HepG2 (cell line): ENCODE measurements around the gene RSL1D1. TPM values are rescaled to one million over a fixed set of nuclear protein-coding genes. Genes with fewer than 3 reads are reported as not detected.

Experiments used
- ATAC-seq: fragments of 200-7000 bp; cut with Tn5 transposase; 3 replicates; pipeline ENCODE4 v1.9.1; 2020; ENCODE audit warnings: mild to moderate bottlenecking, moderate library complexity
- BruUV-seq: library from RNA; stranded (reverse); fragments of 400-500 nt; replicated peaks from 2 replicates; lab custom pipeline; 2021; lab: Mats Ljungman, UMichigan
- CTCF ChIA-PET: fragments of 300-600 bp; formaldehyde crosslinking; extraction: SDS; loops from one replicate; lab custom pipeline; 2021; ENCODE audit warnings: low total read pairs, inconsistent platforms, low intra/inter-chr PET ratio; lab: Yijun Ruan, JAX
- POLR2A ChIA-PET: fragments of 350-600 bp; sonication (Branson Sonifier 250); formaldehyde crosslinking; loops from one replicate; lab custom pipeline; 2020; ENCODE audit warnings: antibody characterized with exemption, inconsistent platforms; lab: Yijun Ruan, JAX
- DNase-seq: peaks from one replicate; pipeline ENCODE4 v3.0.0-alpha.2; 2015; ENCODE audit warnings: low spot score
- FAIRE-seq: peaks from 3 replicates; lab custom pipeline; 2011; peaks lifted over from hg19 to GRCh38; lab: Jason Lieb, UNC
- H2AFZ ChIP-seq: one replicate; pipeline ENCODE4 v1.6.1; 2011; ENCODE audit warnings: low read length, inconsistent platforms
- H3K27ac ChIP-seq: fragments of 300-600 bp; 3 replicates; pipeline ENCODE4 v1.8.0; 2011; ENCODE audit warnings: mixed run types, mild to moderate bottlenecking, mixed read lengths, low read length, inconsistent platforms; ENCODE audit not compliant: insufficient read depth; ENCODE audit errors: extremely low read length
- H3K27me3 ChIP-seq, 2 experiments: fragments of 200-600 bp in 1 of 2; 2 replicates in 1 of 2; 3 replicates in 1 of 2; pipeline versions ENCODE4 v1.6.0 to v1.8.0; 2011; ENCODE audit warnings: low read length in 2 of 2, mild to moderate bottlenecking in 2 of 2, moderate library complexity in 2 of 2, inconsistent platforms in 1 of 2; ENCODE audit not compliant: insufficient read depth in 2 of 2, control insufficient read depth in 1 of 2
- H3K36me3 ChIP-seq, 2 experiments: fragments of 200-600 bp in 1 of 2; replicated peaks in 1 of 2; 2 replicates in 1 of 2; 3 replicates in 1 of 2; pipeline versions ENCODE4 v1.5.1 to v1.8.0; 2011; ENCODE audit warnings: low read length in 2 of 2, inconsistent platforms in 1 of 2; ENCODE audit not compliant: insufficient read depth in 2 of 2, control insufficient read depth in 1 of 2
- H3K4me1 ChIP-seq: 2 replicates; pipeline ENCODE4 v1.5.1; 2012; ENCODE audit warnings: low read length, inconsistent platforms; ENCODE audit not compliant: insufficient read depth
- H3K4me2 ChIP-seq: 2 replicates; pipeline ENCODE4 v1.6.0; 2011; ENCODE audit warnings: low read depth, low read length, inconsistent platforms
- H3K4me3 ChIP-seq, 3 experiments: fragments of 200-600 bp in 1 of 3; sonication (generic), shearing (Covaris generic) in 1 of 3; replicated peaks in 1 of 3; 2 replicates each; pipeline ENCODE4 v1.5.1; 2011 to 2016; ENCODE audit warnings: low read length in 3 of 3, inconsistent platforms in 2 of 3, low read depth in 2 of 3, mild to moderate bottlenecking in 2 of 3, control low read depth in 1 of 3, mixed read lengths in 1 of 3; ENCODE audit not compliant: insufficient read depth in 1 of 3
- H3K79me2 ChIP-seq: one replicate; pipeline ENCODE4 v1.6.1; 2011; ENCODE audit warnings: low read length, inconsistent platforms; ENCODE audit not compliant: insufficient read depth
- H3K9ac ChIP-seq: 2 replicates; pipeline ENCODE4 v1.6.0; 2011; ENCODE audit warnings: mild to moderate bottlenecking, low read depth, low read length, inconsistent platforms; ENCODE audit not compliant: insufficient read depth
- H3K9me3 ChIP-seq: 2 replicates; pipeline ENCODE4 v1.5.1; 2012; ENCODE audit warnings: mild to moderate bottlenecking, low read length
- H4K20me1 ChIP-seq: 2 replicates; pipeline ENCODE4 v1.6.0; 2011; ENCODE audit warnings: inconsistent platforms, mild to moderate bottlenecking, low read length, moderate library complexity; ENCODE audit not compliant: insufficient read depth
- KLF16 ChIP-seq, 2 experiments: sonication (generic) in 1 of 2; formaldehyde crosslinking in 1 of 2; IDR thresholded peaks; 2 replicates each; pipeline versions ENCODE4 v1.6.1 to v1.8.0; 2016 to 2023; ENCODE audit warnings: missing genetic modification reagents in 2 of 2, missing compliant biosample characterization in 1 of 2
- MXI1 ChIP-seq: IDR thresholded peaks from 3 replicates; pipeline ENCODE4 v1.6.1; 2012; ENCODE audit warnings: low read depth, low read length, inconsistent platforms, borderline replicate concordance
- NCOA1 ChIP-seq: sonication (generic); formaldehyde crosslinking; IDR thresholded peaks from 2 replicates; pipeline ENCODE4 v1.9.0; 2021; ENCODE audit warnings: missing genetic modification reagents
- NFYC ChIP-seq: IDR thresholded peaks from 2 replicates; pipeline ENCODE4 v1.6.1; 2016; ENCODE audit warnings: missing genetic modification reagents, missing compliant biosample characterization
- NPAS2 ChIP-seq: sonication (generic); formaldehyde crosslinking; IDR thresholded peaks from 2 replicates; pipeline ENCODE4 v1.8.0; 2022; ENCODE audit warnings: mild to moderate bottlenecking, missing genetic modification reagents, borderline replicate concordance
- NR2F6 ChIP-seq, 2 experiments: IDR thresholded peaks; 2 replicates each; pipeline ENCODE4 v1.6.1; 2016; ENCODE audit warnings: antibody characterized with exemption in 1 of 2, mild to moderate bottlenecking in 1 of 2
- RAD21 ChIP-seq: fragments of 450-650 bp; formaldehyde crosslinking; IDR thresholded peaks from 2 replicates; pipeline ENCODE4 v1.5.0; 2020; ENCODE audit warnings: mild to moderate bottlenecking
- TBP ChIP-seq: sonication (generic); formaldehyde crosslinking; IDR thresholded peaks from 2 replicates; pipeline ENCODE4 v1.5.0; 2020; ENCODE audit warnings: missing genetic modification reagents
- WIZ ChIP-seq: sonication (generic); formaldehyde crosslinking; IDR thresholded peaks from 2 replicates; pipeline ENCODE4 v1.5.1; 2020; ENCODE audit warnings: mild to moderate bottlenecking, missing genetic modification reagents
- ZBTB1 ChIP-seq: sonication (generic); formaldehyde crosslinking; IDR thresholded peaks from 2 replicates; pipeline ENCODE4 v1.4.0; 2020; ENCODE audit warnings: missing genetic modification reagents, borderline replicate concordance
- ZBTB8A ChIP-seq: sonication (generic); formaldehyde crosslinking; IDR thresholded peaks from 2 replicates; pipeline ENCODE4 v1.4.0; 2020; ENCODE audit warnings: mild to moderate bottlenecking, low read depth, missing genetic modification reagents, borderline replicate concordance
- ZNF33B ChIP-seq: sonication (generic); formaldehyde crosslinking; IDR thresholded peaks from 2 replicates; pipeline ENCODE4 v1.5.1; 2020; ENCODE audit warnings: mild to moderate bottlenecking, missing genetic modification reagents
- ZNF350 ChIP-seq: sonication (generic); formaldehyde crosslinking; IDR thresholded peaks from 2 replicates; pipeline ENCODE4 v1.4.0; 2020; ENCODE audit warnings: mild to moderate bottlenecking, low read depth, missing genetic modification reagents, borderline replicate concordance
- ZNF780A ChIP-seq: sonication (generic); formaldehyde crosslinking; IDR thresholded peaks from 2 replicates; pipeline ENCODE4 v1.8.0; 2022; ENCODE audit warnings: mild to moderate bottlenecking, missing genetic modification reagents, moderate library complexity
- WGBS: methylation state at CpG from one replicate; pipeline ENCODE4 v1.1.6; 2017; ENCODE audit warnings: low lambda C conversion rate; 5-methylcytosine and 5-hydroxymethylcytosine counted together
- in situ Hi-C: cut with HindIII; loops from 2 replicates; pipeline ENCODE4 v1.10.0; 2017; ENCODE audit warnings: low pct_unique_long_range_greater_than_20kb; ENCODE audit not compliant: extremely low pct_ligation_motif_present
- intact Hi-C: fragments of 100-400 bp; cut with micrococcal nuclease; formaldehyde crosslinking; loops from one replicate; pipeline ENCODE4 v1.10.0; 2022; ENCODE audit not compliant: unreplicated experiment
- polyA plus RNA-seq, 8 experiments: library from polyadenylated mRNA; depleted of rRNA in 3 of 8; stranded (reverse) in 7 of 8; unstranded in 1 of 8; fragments of >200 nt; fragmentation: Illumina TruSeq in 4 of 8; extraction: Trizol in 4 of 8; gene quantifications; 2 replicates each; pipeline versions ENCODE4 v1.2.1 to v1.2.3, GENCODE V29; 2011 to 2016; ENCODE audit warnings: low read depth in 4 of 8, missing spikeins in 1 of 8, mixed read lengths in 1 of 8; ENCODE audit not compliant: insufficient read depth in 1 of 8
- total RNA-seq, 5 experiments: library from RNA; depleted of rRNA; stranded (reverse); fragments of >200 nt; fragmentation: Illumina TruSeq; extraction: Trizol; gene quantifications; 2 replicates each; pipeline ENCODE4 v1.2.3, GENCODE V29; 2016; ENCODE audit warnings: low read depth in 1 of 5
- TF ChIP-seq, protein P1 (sequence below): sonication (generic); formaldehyde crosslinking; IDR thresholded peaks from 2 replicates; pipeline ENCODE4 v1.4.0; 2020; ENCODE audit warnings: low read depth, mild to moderate bottlenecking, missing genetic modification reagents
- TF ChIP-seq, protein P2 (sequence below): sonication (generic); formaldehyde crosslinking; IDR thresholded peaks from 2 replicates; pipeline ENCODE4 v1.8.1; 2023; ENCODE audit warnings: missing genetic modification reagents, inconsistent platforms, borderline replicate concordance
- TF ChIP-seq, protein P3 (sequence below): sonication (generic); formaldehyde crosslinking; IDR thresholded peaks from 2 replicates; pipeline ENCODE4 v1.5.1; 2020; ENCODE audit warnings: mild to moderate bottlenecking, moderate library complexity, missing genetic modification reagents
- TF ChIP-seq, protein P4 (sequence below): sonication (generic); formaldehyde crosslinking; IDR thresholded peaks from 2 replicates; pipeline ENCODE4 v1.4.0; 2020; ENCODE audit warnings: low read depth, mild to moderate bottlenecking, missing genetic modification reagents

RSL1D1 gene
- total and polyA plus RNA-seq, 2 of the 13 experiments (the other 11 are each of a cell fraction or from before 2014, with no cell fraction given) = 187 to 343 TPM

DNA sequence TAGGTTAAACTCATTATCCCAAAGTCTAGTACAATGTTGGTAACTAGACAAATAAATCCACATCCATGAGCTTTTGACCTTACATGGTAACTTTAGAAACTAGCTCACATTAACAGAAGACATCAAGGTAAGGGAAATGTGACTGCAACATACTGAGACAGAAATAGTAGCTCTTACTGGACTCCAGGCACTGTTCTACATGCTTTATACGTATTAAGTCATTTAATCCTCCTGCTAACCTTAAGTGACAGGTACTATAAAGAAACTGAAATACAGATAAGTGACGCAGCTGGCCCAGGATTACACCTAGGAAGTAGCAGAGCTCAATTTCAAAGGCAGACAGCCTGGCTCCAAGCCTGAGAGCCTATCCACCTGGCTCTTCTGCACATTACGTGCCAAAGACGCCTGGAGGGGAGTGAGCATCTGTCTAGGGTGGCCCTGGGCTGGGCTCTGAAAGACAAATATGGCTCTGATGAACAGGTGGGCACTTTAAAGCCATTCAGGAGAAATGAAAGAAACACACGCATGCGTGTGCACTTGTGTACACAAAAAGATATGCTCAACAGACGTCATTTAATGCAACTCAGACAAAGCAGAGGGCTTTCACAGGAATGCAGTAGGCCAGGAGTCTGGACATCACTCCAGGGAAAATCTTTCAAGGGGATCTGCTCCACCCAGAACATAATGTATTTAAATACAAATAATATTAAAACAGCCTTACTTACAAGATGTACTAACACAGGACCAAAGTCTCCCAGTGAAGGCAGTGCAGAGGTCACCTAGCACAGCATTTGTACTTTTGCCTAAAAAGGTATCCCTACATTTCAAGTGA, 58.7 kb downstream of the RSL1D1 start:
- peaks cover 53% of the 10 kb centered on the region for H4K20me1 ChIP-seq
- H3K9ac ChIP-seq = peak overlapping the region; percentile 18; the same call in 1 of the 2 replicates
- no peak for ATAC-seq
- in situ Hi-C loops = no loop called here
- H3K27me3 ChIP-seq = no peaks in the 10 kb centered on the region; a peak in 1 of 5 replicates
- peaks cover 90% of the 10 kb centered on the region for H3K79me2 ChIP-seq
- CTCF ChIA-PET = no interaction called here
- peaks cover 85% of the 10 kb centered on the region for H3K4me1 ChIP-seq
- H2AFZ ChIP-seq = no peak overlapping the region
- H3K36me3 ChIP-seq = peaks cover 0 to 8% of the 10 kb centered on the region in 2 experiments; a peak in 3 of 5 replicates
- no TSS peak for BruUV-seq
- peak overlapping the region; percentile 52 for H3K27ac ChIP-seq
- 31% methylated on average over 7 of the region's 7 CpGs for WGBS
- POLR2A ChIA-PET = interaction anchor here (0.5 to 5.5 kb wide), 7 partner anchors 18 to 77 kb away, joined by 4 to 85 read pairs (median 9); partner anchors contain the start of gene TXNDC11
- DNase-seq = peak; percentile 70
- H3K4me3 ChIP-seq = peak overlapping the region in 1 of 3 experiments; percentile 6; a peak in 2 of 6 replicates
- peak overlapping the region; percentile 56 for H3K4me2 ChIP-seq
- intact Hi-C loops = loop anchor here (10.0 kb wide), 1 partner anchor 208 kb away; the partner anchor contains the start of gene LITAF
- no peak for FAIRE-seq
- H3K9me3 ChIP-seq = no peaks in the 10 kb centered on the region
- TF ChIP-seq, protein P1, sequence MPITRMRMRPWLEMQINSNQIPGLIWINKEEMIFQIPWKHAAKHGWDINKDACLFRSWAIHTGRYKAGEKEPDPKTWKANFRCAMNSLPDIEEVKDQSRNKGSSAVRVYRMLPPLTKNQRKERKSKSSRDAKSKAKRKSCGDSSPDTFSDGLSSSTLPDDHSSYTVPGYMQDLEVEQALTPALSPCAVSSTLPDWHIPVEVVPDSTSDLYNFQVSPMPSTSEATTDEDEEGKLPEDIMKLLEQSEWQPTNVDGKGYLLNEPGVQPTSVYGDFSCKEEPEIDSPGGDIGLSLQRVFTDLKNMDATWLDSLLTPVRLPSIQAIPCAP = no peak
- TF ChIP-seq NR2F6 (IDR thresholded peaks at IDR 0.05) = peak; percentile 44; the same call in 1 of the 2 replicates
- TF ChIP-seq NR2F6 (CRISPR knock-in tag; IDR thresholded peaks at IDR 0.05) = no peak; the same call in 1 of the 2 replicates
- TF ChIP-seq NFYC (CRISPR knock-in tag) = no peak
- no peak for TF ChIP-seq ZBTB8A (CRISPR knock-in tag)
- TF ChIP-seq, protein P2, sequence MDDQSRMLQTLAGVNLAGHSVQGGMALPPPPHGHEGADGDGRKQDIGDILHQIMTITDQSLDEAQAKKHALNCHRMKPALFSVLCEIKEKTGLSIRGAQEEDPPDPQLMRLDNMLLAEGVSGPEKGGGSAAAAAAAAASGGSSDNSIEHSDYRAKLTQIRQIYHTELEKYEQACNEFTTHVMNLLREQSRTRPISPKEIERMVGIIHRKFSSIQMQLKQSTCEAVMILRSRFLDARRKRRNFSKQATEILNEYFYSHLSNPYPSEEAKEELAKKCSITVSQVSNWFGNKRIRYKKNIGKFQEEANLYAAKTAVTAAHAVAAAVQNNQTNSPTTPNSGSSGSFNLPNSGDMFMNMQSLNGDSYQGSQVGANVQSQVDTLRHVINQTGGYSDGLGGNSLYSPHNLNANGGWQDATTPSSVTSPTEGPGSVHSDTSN (CRISPR knock-in tag) = no peak
- no peak for TF ChIP-seq WIZ (CRISPR knock-in tag)
- TF ChIP-seq KLF16 (CRISPR knock-in tag; IDR thresholded peaks at IDR 0.05) = no peak
- peak; percentile 4; the same call in 1 of the 2 replicates for TF ChIP-seq RAD21
- TF ChIP-seq MXI1 = 0 out of 3 replicates have a peak, but pooled peaks have one; percentile 16
- no peak for TF ChIP-seq ZBTB1
- TF ChIP-seq, protein P3, sequence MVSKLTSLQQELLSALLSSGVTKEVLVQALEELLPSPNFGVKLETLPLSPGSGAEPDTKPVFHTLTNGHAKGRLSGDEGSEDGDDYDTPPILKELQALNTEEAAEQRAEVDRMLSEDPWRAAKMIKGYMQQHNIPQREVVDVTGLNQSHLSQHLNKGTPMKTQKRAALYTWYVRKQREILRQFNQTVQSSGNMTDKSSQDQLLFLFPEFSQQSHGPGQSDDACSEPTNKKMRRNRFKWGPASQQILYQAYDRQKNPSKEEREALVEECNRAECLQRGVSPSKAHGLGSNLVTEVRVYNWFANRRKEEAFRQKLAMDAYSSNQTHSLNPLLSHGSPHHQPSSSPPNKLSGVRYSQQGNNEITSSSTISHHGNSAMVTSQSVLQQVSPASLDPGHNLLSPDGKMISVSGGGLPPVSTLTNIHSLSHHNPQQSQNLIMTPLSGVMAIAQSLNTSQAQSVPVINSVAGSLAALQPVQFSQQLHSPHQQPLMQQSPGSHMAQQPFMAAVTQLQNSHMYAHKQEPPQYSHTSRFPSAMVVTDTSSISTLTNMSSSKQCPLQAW = no peak
- TF ChIP-seq NCOA1 (CRISPR knock-in tag) = no peak
- TF ChIP-seq, protein P4, sequence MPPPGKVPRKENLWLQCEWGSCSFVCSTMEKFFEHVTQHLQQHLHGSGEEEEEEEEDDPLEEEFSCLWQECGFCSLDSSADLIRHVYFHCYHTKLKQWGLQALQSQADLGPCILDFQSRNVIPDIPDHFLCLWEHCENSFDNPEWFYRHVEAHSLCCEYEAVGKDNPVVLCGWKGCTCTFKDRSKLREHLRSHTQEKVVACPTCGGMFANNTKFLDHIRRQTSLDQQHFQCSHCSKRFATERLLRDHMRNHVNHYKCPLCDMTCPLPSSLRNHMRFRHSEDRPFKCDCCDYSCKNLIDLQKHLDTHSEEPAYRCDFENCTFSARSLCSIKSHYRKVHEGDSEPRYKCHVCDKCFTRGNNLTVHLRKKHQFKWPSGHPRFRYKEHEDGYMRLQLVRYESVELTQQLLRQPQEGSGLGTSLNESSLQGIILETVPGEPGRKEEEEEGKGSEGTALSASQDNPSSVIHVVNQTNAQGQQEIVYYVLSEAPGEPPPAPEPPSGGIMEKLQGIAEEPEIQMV = no peak
- TF ChIP-seq ZNF350 (CRISPR knock-in tag) = no peak
- TF ChIP-seq NPAS2 (CRISPR knock-in tag) = no peak
- TF ChIP-seq ZNF780A (CRISPR knock-in tag) = no peak
- TF ChIP-seq TBP (CRISPR knock-in tag) = no peak
- TF ChIP-seq ZNF33B (CRISPR knock-in tag) = no peak
